Natural killer cell (primary cell): Measurements from ENCODE around the gene SOS1. TPM values are rescaled to one million over a fixed set of nuclear protein-coding genes. Genes with fewer than 3 reads are reported as not detected.
"Not testable (repeated sequence)": the region's sequence is repeated elsewhere in the genome, so short reads cannot be mapped to it uniquely, and the experiment has no call there.

Source experiments
- ATAC-seq, 3 donors: fragments of 150-1000 bp in 2 of 3; fragments of 200-7000 bp in 1 of 3; cut with Tn5 transposase; 1 replicate in 1 of 3; 2 replicates in 2 of 3; pipeline ENCODE4 v1.10.0; 2021; ENCODE audit warnings: mild to moderate bottlenecking in 2 of 3, moderate library complexity in 2 of 3
- DNase-seq, 2 donors: peaks; one replicate each; pipeline versions ENCODE4 v3.0.0 to v3.0.0-alpha.2; 2013 to 2021; ENCODE audit warnings: mixed read lengths in 1 of 2
- H3K27ac ChIP-seq: one replicate; pipeline ENCODE4 v1.5.1; 2013; ENCODE audit warnings: mild to moderate bottlenecking, low read length
- H3K27me3 ChIP-seq: one replicate; pipeline ENCODE4 v1.6.1; 2013; ENCODE audit warnings: low read length; ENCODE audit not compliant: control insufficient read depth, insufficient read depth
- H3K36me3 ChIP-seq: one replicate; pipeline ENCODE4 v1.6.1; 2013; ENCODE audit warnings: low read length; ENCODE audit not compliant: control insufficient read depth, insufficient read depth
- H3K4me1 ChIP-seq: one replicate; pipeline ENCODE4 v1.6.1; 2013; ENCODE audit warnings: low read length; ENCODE audit not compliant: control insufficient read depth, insufficient read depth
- H3K4me3 ChIP-seq: one replicate; pipeline ENCODE4 v1.5.1; 2013; ENCODE audit warnings: low read length
- H3K9me3 ChIP-seq: one replicate; pipeline ENCODE4 v1.6.1; 2013; ENCODE audit warnings: low read length; ENCODE audit not compliant: control insufficient read depth, insufficient read depth
- H3K27ac Mint-ChIP-seq, 2 donors: one replicate each; pipeline ENCODE4 v1.8.0; 2022; ENCODE audit warnings: mild to moderate bottlenecking in 2 of 2, mixed read lengths in 2 of 2, moderate library complexity in 1 of 2
- H3K27me3 Mint-ChIP-seq, 2 donors: one replicate each; pipeline ENCODE4 v1.8.0; 2022; ENCODE audit warnings: low read depth in 2 of 2, mixed read lengths in 2 of 2
- H3K36me3 Mint-ChIP-seq: one replicate; pipeline ENCODE4 v1.8.0; 2022; ENCODE audit warnings: mixed read lengths
- H3K4me1 Mint-ChIP-seq, 2 donors: one replicate each; pipeline ENCODE4 v1.8.0; 2022; ENCODE audit warnings: mixed read lengths in 2 of 2
- H3K4me3 Mint-ChIP-seq: one replicate; pipeline ENCODE4 v1.8.0; 2022; ENCODE audit warnings: mild to moderate bottlenecking, moderate library complexity, mixed read lengths
- H3K9me3 Mint-ChIP-seq, 2 donors: one replicate each; pipeline ENCODE4 v1.8.0; 2022; ENCODE audit warnings: mixed read lengths in 2 of 2
- CTCF ChIP-seq: fragments of 200-600 bp; IDR thresholded peaks from one replicate; pipeline ENCODE4 v1.8.0; 2022; ENCODE audit warnings: antibody characterized with exemption
- WGBS: methylation state at CpG from one replicate; pipeline ENCODE4 v1.1.7; 2013; ENCODE audit warnings: missing lambda C conversion rate; ENCODE audit not compliant: insufficient coverage; 5-methylcytosine and 5-hydroxymethylcytosine counted together
- intact Hi-C: fragments of 100-400 bp; cut with micrococcal nuclease; formaldehyde crosslinking; loops from one replicate; pipeline ENCODE4 v1.14.2; 2022
- total RNA-seq, 4 donors: library from RNA; stranded (reverse); fragments of 120-200 nt in 1 of 4; gene quantifications; one replicate each; pipeline versions ENCODE4 v1.2.3 to v1.2.4, GENCODE V29; 2013 to 2022

Gene SOS1
- total RNA-seq, 3 donors from 2014 or later (not counting 1 experiment from before 2014, with no cell fraction given): 32.6 to 73.9 (median 52.7) TPM

- H3K9me3 ChIP-seq: no peaks in the 10 kb centered on the region
- H3K9me3 Mint-ChIP-seq: no peaks in the 10 kb centered on the region
- no peak overlapping the region for H3K27ac Mint-ChIP-seq
- no peaks in the 10 kb centered on the region for H3K36me3 Mint-ChIP-seq
- TF ChIP-seq CTCF: no peak
- ATAC-seq (no peak), DNase-seq (no peak)
- H3K36me3 ChIP-seq: no peaks in the 10 kb centered on the region
- no peak overlapping the region for H3K27ac ChIP-seq
- H3K4me1 ChIP-seq: no peaks in the 10 kb centered on the region
- peaks cover 4 to 9% of the 10 kb centered on the region in 2 donors for H3K27me3 Mint-ChIP-seq
- H3K4me3 Mint-ChIP-seq: no peak overlapping the region
- H3K4me3 ChIP-seq: no peak overlapping the region
- no peaks in the 10 kb centered on the region for H3K4me1 Mint-ChIP-seq
- no peaks in the 10 kb centered on the region for H3K27me3 ChIP-seq
- intact Hi-C loops: no loop called here
- 79% methylated on average over 2 of the region's 3 CpGs for WGBS
These were observed 183.3 kb downstream of the SOS1 start for GRCh38 chr2:38937548-38937947.

DNA sequence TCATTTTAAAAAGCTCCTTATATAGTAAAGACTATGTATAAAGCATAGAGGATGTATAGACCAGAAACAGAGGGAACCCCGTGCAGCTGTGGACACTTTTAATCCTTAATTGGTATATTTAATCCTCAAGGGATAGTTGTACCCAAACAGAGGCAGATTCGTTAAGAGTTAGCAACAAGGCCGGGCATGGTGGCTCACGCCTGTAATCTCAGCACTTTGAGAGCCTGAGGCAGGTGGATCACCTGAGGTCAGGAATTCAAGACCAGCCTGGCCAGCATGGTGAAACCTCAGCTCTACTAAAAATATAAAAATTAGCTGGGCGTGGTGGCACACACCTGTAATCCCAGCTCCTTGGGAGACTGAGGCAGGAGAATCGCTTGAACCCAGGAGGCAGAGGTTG lies 184.3 kb downstream of the SOS1 start:
- H3K9me3 Mint-ChIP-seq, intact Hi-C loops, H3K4me3 ChIP-seq, H3K36me3 ChIP-seq, DNase-seq, H3K4me1 Mint-ChIP-seq, H3K9me3 ChIP-seq, H3K27me3 Mint-ChIP-seq, H3K27ac ChIP-seq, H3K27ac Mint-ChIP-seq, ATAC-seq, H3K27me3 ChIP-seq, H3K4me3 Mint-ChIP-seq, H3K36me3 Mint-ChIP-seq, H3K4me1 ChIP-seq: not testable (repeated sequence)
- WGBS: 89% methylated on average over 6 of the region's 6 CpGs

- TF ChIP-seq CTCF: no peak
- H3K4me3 Mint-ChIP-seq: no peak overlapping the region
- intact Hi-C loops: no loop called here
- no peaks in the 10 kb centered on the region for H3K9me3 Mint-ChIP-seq
- H3K27ac ChIP-seq: no peak overlapping the region
- WGBS: 96% methylated on average over 3 of the region's 4 CpGs
- H3K36me3 ChIP-seq: no peaks in the 10 kb centered on the region
- H3K9me3 ChIP-seq: no peaks in the 10 kb centered on the region
- no peaks in the 10 kb centered on the region for H3K27me3 ChIP-seq
- H3K4me1 Mint-ChIP-seq: no peaks in the 10 kb centered on the region
- no peak overlapping the region for H3K27ac Mint-ChIP-seq
- no peak for DNase-seq
- H3K36me3 Mint-ChIP-seq: no peaks in the 10 kb centered on the region
- no peak overlapping the region for H3K4me3 ChIP-seq
- H3K4me1 ChIP-seq: no peaks in the 10 kb centered on the region
- H3K27me3 Mint-ChIP-seq: peaks cover 4 to 9% of the 10 kb centered on the region in 2 donors
- ATAC-seq: no peak
These were observed 185.2 kb downstream of the SOS1 start for GRCh38 chr2:38935568-38936172.

- Histone ChIP-seq H3K36me3 (no peaks in the 10 kb centered on the region), H3K27me3 (no peaks in the 10 kb centered on the region), H3K9me3 (no peaks in the 10 kb centered on the region), H3K27ac (no peak overlapping the region), H3K4me3 (no peak overlapping the region), H3K4me1 (no peaks in the 10 kb centered on the region)
- H3K27ac Mint-ChIP-seq: no peak overlapping the region
- DNase-seq (no peak), ATAC-seq (no peak)
- no peaks in the 10 kb centered on the region for H3K4me1 Mint-ChIP-seq
- WGBS: 73% methylated on average over 5 of the region's 5 CpGs
- no peak for TF ChIP-seq CTCF
- H3K4me3 Mint-ChIP-seq: no peak overlapping the region
- peaks cover 4 to 9% of the 10 kb centered on the region in 2 donors for H3K27me3 Mint-ChIP-seq
- no peaks in the 10 kb centered on the region for H3K36me3 Mint-ChIP-seq
- intact Hi-C loops: no loop called here
- H3K9me3 Mint-ChIP-seq: no peaks in the 10 kb centered on the region
These were observed 186.1 kb downstream of the SOS1 start for GRCh38 chr2:38934742-38935141.
